C4-2B (cell line): ENCODE measurements around the gene LPCAT2.

Source experiments
- CTCF ChIP-seq: fragments of 450-650 bp; conservative IDR thresholded peaks from 2 replicates; pipeline ENCODE4 v1.5.1; 2017; ENCODE audit warnings: mild to moderate bottlenecking
- ZFX ChIP-seq: fragments of 450-650 bp; IDR thresholded peaks from 2 replicates; pipeline ENCODE4 v1.6.1; 2017

GRCh38 chr16:55632259-55632658 is 123.4 kb downstream of the LPCAT2 start:
- no peak for TF ChIP-seq CTCF
- no peak for TF ChIP-seq ZFX
